HG03280 (cell line): ENCODE results near the gene ADGRA3.

Source experiments
- ATAC-seq: cut with Tn5 transposase; IDR thresholded peaks from one replicate; pipeline ENCODE4 v1.9.1; 2021; ENCODE audit warnings: mild to moderate bottlenecking, moderate library complexity; ENCODE audit not compliant: unreplicated experiment

Gene ADGRA3

DNA sequence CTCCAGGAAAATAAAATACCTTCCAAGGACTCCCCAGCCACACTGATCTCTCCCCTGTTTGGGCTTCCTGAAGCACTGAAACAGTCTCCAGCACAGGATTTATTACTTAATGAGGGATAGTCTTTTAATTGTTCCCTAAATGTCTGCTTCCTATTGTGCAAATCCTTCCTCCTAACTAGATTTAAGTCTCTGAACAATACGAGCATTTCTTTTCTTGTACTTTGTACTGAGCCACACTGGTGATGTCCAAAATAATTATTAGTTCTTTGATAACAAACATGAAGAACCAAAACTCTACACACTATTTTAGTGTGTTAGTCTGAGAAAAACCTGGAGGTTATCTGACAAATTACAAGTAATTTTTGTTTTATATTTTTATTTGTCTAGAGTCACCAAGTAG, 5.1 kb downstream of the ADGRA3 start:
- no peak for ATAC-seq

DNA sequence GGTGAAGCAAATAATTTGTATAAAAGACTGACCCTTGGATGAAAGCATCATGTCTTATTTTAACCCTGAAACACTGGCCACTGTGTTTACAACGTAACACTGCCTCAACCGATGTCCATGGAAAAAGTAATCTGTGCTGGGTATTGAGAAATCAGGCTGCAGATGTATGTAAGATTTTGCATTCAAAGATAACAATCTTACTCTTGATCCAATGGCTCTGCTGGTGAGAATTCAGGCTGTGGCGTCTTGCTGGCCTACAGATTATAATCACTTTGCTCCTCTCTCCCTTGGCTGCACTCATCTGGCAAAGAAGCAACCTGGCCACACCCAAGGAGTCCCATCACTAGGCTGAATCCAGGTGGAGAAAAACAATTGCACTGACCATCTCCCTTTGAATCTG, 7.5 kb downstream of the ADGRA3 start:
- ATAC-seq: no peak

DNA sequence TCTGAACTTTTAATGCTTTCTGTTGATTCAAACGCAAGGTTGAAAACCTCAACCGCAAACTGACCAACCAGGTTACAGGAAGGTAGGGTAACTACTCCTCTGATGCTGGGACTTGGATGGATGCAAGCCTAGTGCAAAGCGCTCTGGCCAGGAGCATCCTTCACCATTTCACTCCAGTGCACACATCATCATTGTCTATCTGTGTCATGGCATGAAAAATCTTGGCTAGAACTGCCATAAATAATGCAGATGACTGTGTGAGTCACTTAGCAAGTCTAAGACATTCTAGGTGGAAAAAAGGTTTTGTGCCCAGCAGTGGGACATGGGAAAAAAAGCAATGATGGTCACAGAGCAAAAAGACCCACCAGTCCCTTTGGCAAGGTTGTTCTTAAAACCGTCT, 10.9 kb downstream of the ADGRA3 start:
- ATAC-seq: no peak

DNA sequence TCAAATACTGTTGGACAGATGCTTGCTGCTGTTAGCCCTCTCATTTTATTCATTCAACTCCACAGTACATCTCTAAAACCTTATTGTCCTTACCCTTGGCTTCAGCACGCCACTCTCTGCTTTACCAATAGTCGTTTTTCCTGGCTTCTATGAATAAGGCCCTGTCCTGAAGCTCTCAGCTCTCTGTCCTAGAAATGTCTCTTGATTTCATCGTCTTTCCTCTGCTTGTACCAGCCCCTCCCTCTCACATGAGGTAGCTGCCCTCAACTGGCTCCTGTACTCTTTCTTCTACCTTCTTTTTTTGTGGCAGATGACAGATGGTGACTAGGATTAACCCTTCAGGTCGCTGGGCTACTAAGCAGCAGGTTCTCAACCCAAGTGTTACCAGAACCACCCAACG, 11.4 kb downstream of the ADGRA3 start:
- ATAC-seq: no peak

DNA sequence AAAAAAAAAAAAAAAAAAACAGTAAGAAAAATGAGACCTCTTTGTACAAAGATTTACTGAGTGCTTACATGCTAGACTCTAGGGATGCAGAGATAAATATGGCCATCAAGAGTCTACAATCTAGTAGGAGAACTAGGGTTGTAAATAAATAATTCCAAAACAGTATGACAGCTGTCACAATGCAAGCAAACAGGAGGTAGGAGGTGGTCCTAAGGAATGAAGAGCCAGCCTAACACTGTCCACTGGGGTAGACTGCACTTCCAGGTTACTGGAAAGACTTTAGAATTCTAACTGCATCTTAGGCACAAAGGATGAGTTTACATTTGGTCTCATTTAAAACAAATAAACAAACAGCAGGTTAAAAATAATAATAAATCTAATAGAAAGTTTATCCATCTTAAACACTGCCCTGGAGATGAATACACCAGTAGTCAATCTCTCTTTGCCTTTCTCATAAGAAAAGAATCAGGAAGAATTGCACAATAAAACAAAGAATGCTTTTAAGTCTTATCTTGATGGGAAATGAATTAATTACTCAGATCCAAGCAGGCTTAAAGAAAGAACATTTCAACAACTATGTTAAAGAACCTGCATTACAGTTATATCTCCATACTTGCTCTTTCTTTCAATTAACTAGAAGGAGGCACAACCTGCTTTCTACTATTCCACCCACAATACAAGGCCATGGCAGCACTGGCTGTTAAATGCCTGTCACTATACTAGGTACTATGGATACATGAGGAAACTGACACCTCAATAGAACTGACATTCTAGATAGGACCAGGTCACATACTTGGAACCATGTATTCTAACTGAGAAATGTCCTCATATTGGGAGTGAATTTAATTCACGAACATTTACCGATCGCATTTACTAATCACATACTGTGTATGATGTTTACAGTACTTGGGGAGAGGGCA, 12.7 kb downstream of the ADGRA3 start:
- ATAC-seq: no peak

DNA sequence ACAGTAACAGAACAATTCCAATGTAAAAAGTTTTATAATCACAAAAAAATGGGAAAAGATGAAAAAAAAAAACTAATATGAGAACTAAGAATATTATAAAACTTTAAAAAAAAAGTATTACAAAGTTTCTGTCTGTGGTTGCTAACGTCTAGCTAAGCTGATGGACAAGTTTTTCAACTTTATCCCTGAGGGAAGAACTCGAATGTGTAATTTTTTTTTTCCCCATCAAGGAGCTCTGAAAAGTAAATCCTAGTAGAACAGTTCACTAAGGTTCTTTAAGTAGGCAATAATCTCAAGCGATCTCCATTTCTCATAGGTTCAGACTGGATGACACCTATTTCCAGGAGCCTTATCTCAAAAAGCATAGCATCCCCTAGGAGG, 14.2 kb downstream of the ADGRA3 start:
- no peak for ATAC-seq

DNA sequence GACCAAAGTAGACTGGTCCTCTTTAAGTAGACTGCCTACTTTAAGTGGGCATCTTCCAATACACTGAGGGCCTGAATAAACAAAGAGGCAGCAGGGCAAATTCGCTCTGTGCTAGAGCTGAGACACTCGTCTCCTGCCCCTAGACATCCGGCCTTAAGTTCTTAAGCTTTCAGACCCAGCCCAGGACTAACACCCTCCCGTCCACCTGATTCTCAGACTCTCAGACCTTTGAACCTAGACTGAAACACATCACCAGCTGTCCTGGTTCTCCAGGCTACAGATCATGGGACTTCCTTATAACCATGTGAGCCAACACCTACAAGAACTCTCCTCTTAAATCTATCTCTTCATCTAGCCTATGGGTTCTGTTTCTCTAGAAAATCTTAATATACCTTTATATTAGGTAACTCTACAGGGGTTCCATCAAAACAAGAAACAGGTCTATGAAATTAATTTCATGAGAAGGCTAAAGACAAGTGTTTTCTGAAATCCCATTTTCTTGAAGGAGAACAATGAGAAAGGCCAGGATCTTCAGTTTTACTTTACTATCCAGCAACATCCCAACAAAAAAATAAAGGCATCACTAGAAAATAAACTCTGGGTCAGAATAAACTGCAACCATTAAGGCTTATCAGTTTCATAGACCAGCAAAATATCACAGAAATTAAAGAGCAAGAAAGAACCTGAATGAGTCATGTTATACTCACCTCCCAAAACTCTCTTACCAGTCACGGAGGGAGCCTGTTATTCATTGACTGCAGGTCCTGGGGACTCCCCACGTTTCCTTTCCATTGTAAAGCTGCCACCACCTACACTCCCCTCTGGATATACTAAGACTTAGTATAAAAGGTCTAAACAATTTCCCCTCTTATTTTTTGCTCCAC, 14.8 kb downstream of the ADGRA3 start:
- no peak for ATAC-seq

DNA sequence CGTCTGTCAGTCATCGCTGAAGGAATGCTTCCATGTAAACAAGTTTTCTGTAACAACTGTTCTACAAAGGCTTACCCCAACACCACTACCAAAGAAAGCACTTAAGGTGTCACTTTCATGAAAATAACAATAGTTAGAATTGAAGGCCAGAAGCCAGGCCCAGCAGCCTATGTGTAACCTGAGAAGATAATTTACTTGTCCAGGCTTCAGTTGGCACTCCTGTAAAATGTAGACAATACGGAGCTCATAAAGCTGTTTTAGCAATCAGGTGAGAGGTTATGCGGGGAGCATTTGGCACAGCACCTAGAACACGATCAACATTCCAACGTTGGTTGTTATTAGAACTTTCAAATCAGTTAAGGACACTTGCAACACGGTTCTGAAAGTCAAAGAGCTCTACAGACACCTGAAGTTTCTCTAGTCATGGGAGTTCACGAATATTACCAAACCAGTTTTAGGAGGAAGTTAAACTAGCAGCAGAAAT, 15.7 kb downstream of the ADGRA3 start:
- no peak for ATAC-seq

DNA sequence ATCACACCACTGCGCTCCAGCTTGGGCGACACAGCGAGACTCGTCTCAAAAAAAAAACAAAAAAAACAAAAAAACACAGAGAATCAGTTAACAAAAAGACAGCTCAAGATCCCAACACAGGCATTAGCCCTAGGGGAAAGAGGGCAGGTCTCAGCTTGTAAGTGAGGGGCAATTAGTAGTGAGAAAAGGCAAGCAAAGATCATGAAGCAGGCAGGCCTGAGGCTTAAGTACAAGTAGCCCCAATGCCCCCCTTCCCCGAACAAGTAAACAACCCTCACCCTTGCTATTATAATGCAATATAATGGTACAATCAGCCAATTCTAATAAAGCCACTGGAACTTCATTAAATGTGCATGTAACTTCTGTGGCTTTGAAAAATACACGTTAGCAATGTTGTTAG, 17.0 kb downstream of the ADGRA3 start:
- ATAC-seq: no peak

DNA sequence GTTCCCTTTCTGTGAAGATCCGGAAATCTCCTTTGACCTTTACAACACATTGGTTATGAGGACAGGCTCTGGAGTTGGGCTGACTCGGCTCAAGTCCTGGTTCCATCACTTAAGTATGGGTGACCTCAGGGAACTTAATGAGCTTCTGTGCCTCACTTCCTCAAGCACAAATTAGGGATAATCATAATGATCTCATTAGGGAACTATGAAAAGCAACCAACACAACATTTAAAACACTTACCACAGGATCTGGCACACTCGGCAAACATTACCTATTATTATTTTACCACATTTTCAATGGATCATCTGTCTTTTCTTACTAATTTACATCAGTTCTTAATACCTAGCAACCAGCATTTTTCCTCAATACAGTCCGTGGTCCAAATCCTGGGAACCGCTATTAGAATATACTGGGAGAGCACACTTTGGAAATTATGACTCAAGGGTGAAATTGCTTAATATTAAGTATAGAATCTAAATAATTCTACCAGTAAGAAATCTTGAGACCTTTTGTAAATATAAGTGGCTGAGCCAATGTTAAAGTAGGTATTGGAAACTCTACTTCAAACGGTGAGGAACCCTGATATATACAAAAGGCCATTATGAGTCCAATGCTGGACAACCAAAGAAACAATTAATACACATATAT, 19.6 kb downstream of the ADGRA3 start:
- no peak for ATAC-seq

DNA sequence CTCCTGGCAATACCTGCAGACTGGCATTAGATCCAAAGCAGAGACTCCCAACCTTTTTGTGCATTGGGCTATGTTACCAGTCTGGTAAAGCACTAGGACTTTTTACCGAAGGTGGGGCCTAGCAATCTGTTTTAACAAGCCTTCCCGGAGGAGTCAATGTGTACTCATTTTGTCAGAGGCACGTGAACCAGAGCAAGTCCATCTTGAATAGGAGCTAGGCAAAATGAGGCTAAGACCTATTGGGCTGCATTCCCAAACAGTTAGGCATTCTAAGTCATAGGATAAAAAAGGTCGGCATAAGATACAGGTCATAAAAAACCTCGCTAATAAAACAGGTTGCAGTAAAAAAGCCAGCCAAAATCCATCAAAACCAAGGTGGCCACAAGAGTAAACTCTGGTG, 22.3 kb downstream of the ADGRA3 start:
- ATAC-seq: no peak

DNA sequence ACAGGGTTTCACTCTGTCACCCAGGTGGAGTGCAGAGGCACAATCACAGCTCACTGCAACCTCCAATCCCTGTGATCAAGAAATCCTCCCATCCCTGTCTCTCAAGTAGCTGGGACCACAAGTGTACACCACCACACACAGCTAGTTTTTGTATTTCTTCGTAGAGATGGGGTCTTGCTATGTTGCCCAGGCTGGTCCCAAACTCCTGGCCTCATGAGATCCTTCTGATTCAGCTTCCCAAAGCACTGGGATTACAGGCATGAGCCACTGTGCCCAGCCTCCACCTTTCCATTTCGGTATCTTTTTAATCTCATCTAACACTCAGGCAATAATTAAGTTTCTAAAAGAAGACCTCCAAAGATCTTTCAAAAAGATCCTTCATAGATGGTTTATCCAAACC, 22.9 kb downstream of the ADGRA3 start:
- ATAC-seq: no peak

DNA sequence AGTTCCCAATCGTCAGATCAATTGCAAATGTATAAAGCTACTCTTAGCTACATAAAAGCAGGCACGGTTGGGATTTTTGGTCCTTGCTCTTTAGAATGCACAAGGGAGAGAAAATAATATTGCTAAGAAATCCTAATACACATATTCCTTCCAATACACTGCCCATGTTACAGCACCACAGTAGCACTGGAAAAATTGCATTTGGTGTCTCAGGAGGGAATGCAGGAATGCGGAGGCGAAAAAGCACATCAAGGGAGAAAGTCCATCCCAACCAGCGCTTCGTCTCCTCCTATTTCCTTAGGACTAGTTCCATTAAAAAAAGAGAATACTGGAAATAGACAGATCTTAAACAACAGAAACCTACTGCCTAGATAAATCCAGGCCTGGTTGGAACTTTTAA, 23.9 kb downstream of the ADGRA3 start:
- no peak for ATAC-seq

DNA sequence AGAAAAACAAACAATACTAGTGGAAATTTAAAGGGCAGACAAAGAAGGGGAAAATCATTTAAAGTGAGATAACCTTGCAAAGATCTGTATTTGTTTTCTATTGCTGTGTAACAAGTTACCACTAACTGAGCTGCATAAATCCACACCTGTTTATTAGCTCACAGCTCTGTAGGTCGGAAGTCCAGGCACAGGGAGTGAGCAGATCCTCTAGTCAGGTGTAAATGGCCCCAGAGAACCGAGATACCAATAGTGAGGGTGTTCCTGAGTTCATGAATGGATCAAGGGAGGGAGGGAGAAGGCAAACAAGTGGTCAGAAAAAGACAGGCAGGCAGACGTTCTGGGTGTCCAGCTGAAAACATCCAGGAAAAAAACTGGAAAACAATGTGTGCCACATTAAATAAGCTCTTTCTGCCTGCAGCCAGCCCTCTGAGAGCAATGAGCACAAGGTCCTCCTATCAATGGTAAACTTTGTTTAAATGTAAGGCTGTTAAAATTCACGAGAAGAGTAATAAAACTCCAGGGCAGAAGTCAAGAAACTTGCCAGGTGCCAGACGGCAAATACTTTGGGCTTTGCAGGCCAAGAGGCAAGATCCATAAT, 25.0 kb downstream of the ADGRA3 start:
- no peak for ATAC-seq

DNA sequence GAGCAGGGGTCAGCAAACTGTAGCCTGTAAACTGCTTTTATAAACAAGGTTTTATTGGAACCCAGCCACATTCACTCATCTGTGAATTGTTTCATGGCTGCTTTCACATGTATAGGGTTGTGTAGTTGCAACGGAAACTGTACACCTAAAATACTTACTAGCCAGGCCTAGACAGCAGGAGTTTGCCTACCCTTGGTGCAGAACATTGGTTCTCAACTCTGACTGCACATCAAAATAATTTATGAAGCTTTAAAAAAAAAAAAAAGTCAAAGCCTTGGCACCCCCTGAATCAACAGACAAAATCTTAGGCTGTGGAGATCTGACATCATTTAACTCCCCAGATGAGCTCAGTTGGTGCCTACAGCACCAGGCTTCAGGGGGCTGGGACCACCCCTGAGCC, 27.8 kb downstream of the ADGRA3 start:
- no peak for ATAC-seq

DNA sequence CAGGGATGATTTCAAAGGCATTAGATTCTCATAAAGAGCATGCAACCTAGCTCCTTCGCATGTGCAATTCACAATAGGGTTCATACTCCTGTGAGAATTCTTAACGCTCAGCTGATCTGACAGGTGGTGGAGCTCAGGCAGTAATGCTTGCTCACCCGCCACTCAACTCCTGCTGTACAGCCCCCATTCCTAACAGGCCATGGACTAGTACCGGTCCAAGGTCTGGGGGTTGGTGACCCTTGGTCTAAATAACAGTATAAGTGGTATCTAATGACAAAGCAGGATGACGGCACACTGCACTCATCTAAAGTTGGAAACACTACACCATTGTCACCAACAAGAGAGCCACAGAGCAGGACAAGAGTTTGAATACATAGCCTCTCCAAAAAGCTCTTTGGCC, 28.5 kb downstream of the ADGRA3 start:
- no peak for ATAC-seq

DNA sequence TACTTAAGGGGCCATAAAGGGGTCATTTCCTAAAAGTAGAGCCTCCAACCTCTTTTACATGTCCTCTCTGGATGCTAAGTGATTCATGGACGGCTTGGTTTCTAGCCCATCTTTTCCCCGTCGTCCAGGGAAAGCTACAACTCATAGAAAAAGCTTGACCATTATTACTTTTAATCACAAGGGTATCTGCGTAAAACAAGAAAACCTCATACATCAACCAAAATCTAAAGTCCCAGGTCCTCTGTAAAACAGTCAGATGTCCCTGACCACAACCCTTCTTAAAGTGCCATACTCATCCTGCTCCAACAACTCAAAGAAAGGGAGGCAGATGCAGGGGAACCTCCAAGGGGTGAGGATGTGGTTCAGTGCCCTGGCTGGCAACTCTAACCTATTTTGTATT, 29.6 kb downstream of the ADGRA3 start:
- ATAC-seq: no peak

DNA sequence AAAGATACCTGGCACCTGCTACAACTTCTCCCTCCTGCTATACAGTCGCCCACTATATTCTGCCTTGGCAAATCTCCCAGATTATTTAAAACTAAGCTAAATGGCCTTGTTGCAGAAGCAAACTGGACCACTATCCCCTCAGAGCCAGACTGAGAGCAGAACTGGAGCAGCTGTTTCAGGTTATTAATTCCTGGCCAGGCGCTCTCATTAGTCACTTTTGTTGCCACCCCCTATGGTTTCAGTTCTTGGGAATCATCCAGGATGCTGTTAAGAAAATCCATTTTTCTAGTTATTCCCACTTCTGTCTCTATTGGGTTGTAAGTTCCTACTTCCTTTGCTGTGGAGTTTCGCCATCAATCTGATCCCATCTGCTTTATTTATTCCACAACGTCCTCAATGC, 30.1 kb downstream of the ADGRA3 start:
- ATAC-seq: no peak

DNA sequence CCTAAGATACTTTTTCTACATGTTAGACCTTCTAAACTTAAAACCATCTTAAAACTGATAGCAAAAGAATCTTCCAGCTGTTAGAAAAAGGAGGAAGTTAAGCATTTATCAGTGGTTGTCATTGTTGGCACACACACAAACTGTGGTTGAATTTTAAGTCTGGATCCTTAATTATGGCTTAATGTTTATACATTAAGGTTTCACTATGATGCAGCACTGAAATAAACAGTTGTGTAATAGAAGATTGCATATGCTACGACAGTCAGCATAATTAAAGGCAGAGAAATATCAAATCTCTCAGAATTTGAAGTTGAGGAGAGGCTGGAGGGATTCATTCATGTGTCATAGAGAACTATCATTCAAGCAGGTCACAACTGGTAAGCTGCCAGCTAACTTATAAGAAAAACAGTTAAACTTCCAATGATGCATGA, 32.3 kb downstream of the ADGRA3 start:
- no peak for ATAC-seq

DNA sequence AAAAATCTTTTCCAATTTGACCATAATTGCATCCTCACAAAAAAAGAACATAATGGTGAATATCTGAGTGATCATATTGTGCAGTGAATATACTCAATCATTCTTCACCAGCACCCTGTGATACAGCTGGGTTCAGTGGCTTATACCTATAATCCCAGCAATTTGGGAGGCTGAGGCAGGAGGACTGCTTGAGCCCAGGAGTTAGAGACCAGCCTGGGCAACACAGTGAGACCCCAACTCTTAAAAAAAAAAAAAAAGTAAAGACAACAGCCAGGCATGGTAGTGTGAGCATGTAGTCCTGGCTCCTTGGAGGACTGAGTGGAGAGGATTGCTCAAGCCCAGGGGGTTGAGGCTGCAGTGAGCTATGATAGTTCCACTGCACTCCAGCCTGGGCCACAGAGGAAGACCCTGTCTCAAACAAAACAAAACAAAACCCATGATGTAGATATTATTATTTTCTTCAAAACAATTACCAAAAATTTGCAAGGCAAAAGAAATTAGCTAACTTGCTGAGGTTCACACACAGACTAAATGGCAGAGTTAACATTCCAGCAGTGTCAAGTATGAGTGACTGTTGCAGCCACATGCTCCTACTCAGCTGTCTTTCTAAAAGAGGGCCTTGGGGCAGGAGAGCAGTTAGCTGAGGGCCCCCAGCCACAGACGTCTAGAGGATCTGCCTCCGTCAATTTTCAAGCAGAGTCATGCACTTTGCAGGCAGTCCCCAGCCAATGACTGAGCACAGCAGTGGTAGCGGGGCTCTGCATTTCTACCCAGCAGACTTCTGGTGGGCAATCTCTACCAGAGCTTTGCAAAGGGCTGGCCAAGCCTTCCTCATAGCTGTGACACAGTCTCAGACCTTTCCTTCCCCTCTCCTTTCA, 33.4 kb downstream of the ADGRA3 start:
- no peak for ATAC-seq
